ENCODE data around the gene PAK6.

PAK6 gene

DNA sequence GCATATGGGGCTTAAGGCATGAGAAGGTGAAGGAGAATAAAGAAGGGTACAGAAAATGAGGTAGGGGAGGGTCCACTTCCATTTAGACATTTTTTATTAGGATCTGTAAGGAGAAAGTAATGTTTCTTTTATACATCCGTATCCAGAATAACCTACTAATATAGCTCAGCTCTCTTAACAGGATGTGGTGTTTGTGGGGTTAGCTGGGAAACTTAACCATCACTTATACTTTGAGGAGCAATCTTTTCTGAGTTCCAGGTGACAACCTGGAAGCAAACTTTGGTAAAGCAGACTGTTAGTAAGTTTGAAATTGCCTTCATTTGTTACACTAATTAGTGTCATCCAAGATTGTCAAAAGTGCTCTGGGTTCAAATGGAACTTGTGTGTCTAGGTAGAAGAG lies 41.4 kb upstream of the PAK6 start:
- Histone ChIP-seq H2AFZ (ENCODE audit: low read length) (no peak overlapping the region), H3K9ac (ENCODE audit: low read depth, low read length, poor library complexity, severe bottlenecking) (no peak overlapping the region), H3K27me3 (ENCODE audit: insufficient read depth, low read length, poor library complexity, severe bottlenecking) (no peaks in the 10 kb centered on the region), H3K9me2 (replicated peaks; ENCODE audit: low read depth, low read length) (no peaks in the 10 kb centered on the region), H3K4me1 (ENCODE audit: insufficient read depth, low read length, poor library complexity, severe bottlenecking) (peaks cover 6% of the 10 kb centered on the region), H3K36me3 (ENCODE audit: insufficient read depth, low read length) (peaks cover 92% of the 10 kb centered on the region), H3K79me2 (ENCODE audit: insufficient read depth, low read length) (peaks cover 44% of the 10 kb centered on the region), H4K20me1 (ENCODE audit: insufficient read depth, low read length, poor library complexity, severe bottlenecking) (peaks cover 6% of the 10 kb centered on the region), H3F3A (ENCODE audit: low read depth) (no peaks in the 10 kb centered on the region), H3K9me3 (ENCODE audit: insufficient read depth, low read depth, low read length) (no peaks in the 10 kb centered on the region), H3K4me3 (ENCODE audit: low read length, poor library complexity, severe bottlenecking) (no peak overlapping the region), H3K4me2 (ENCODE audit: low read depth, low read length, poor library complexity, severe bottlenecking) (no peak overlapping the region)
- no peak for TF ChIP-seq EZH2phosphoT487 (IDR thresholded peaks at IDR 0.05; ENCODE audit: borderline replicate concordance)
- TF ChIP-seq CTCF (conservative IDR thresholded peaks at IDR 0.05; ENCODE audit: low read length) = no peak

DNA sequence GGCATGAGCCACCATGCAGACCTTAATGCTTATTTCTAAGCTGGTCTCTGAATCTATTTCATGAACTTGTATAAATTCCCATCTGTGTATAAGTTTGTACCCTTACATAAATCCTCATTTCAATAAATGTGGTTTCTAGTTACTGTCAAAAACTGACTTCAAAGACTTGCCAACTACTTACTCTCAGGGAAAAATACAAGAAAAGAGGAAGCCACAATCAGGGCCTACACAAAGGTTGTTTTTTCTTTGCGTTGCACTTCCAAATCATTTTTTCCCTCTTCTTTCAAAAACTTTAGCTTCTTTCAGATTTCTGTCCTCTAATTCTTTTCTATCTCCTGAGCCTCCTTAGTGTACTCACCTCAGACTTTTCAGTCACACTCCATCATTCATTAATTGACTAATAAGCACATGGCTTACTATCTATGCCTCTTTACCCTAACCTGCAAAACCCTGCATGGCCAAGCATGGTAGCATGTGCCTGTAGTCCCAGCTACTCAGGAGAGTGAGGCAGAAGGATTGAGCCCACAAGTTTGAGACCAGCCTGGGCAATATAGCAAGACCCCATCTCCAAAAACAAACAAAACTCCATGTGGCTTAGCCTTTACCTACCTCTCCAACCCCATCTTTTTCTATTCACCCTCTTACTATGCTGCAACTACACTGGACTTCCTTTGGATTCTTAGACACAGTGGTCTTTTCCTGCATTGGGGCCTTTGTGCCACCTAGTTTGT lies 40.3 kb upstream of the PAK6 start:
- peaks cover 6% of the 10 kb centered on the region for H3K4me1 ChIP-seq (ENCODE audit: insufficient read depth, low read length, poor library complexity, severe bottlenecking)
- TF ChIP-seq CTCF (conservative IDR thresholded peaks at IDR 0.05; ENCODE audit: low read length) (no peak), EZH2phosphoT487 (IDR thresholded peaks at IDR 0.05; ENCODE audit: borderline replicate concordance) (no peak)

DNA sequence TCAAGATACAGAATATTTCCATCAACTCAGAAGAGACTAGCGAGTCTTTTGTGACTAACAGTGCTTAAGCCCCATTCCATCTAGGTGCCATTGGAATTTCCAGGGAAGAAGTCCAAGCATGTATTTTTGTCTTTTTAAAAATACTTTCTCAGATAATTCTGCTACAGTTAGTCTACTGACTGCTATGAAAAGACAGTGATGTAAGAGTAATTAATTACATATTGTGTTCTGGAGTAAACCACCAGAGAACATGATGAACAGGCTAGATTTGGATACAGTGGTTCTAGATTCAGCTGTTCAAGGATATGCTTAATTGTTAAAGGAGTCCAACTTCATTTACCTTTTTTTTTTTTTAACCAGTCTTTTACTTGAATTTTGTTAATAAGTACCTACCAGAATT lies 34.8 kb upstream of the PAK6 start:
- Histone ChIP-seq H3F3A (ENCODE audit: low read depth) (no peaks in the 10 kb centered on the region), H3K4me3 (ENCODE audit: low read length, poor library complexity, severe bottlenecking) (no peak overlapping the region), H3K27me3 (ENCODE audit: insufficient read depth, low read length, poor library complexity, severe bottlenecking) (no peaks in the 10 kb centered on the region), H3K9me2 (replicated peaks; ENCODE audit: low read depth, low read length) (no peaks in the 10 kb centered on the region), H4K20me1 (ENCODE audit: insufficient read depth, low read length, poor library complexity, severe bottlenecking) (no peaks in the 10 kb centered on the region), H3K4me1 (ENCODE audit: insufficient read depth, low read length, poor library complexity, severe bottlenecking) (no peaks in the 10 kb centered on the region), H3K36me3 (ENCODE audit: insufficient read depth, low read length) (peaks cover 81% of the 10 kb centered on the region), H3K4me2 (ENCODE audit: low read depth, low read length, poor library complexity, severe bottlenecking) (no peak overlapping the region), H3K9ac (ENCODE audit: low read depth, low read length, poor library complexity, severe bottlenecking) (no peak overlapping the region), H2AFZ (ENCODE audit: low read length) (no peak overlapping the region), H3K9me3 (ENCODE audit: insufficient read depth, low read depth, low read length) (no peaks in the 10 kb centered on the region), H3K79me2 (ENCODE audit: insufficient read depth, low read length) (no peaks in the 10 kb centered on the region)
- TF ChIP-seq CTCF (conservative IDR thresholded peaks at IDR 0.05; ENCODE audit: low read length) = no peak
- TF ChIP-seq EZH2phosphoT487 (IDR thresholded peaks at IDR 0.05; ENCODE audit: borderline replicate concordance) = no peak

More for the DNA sequence above, 40.3 kb upstream of the PAK6 start:
- no peak overlapping the region for H3K4me2 ChIP-seq (ENCODE audit: low read depth, low read length, poor library complexity, severe bottlenecking)
- peaks cover 92% of the 10 kb centered on the region for H3K36me3 ChIP-seq (ENCODE audit: insufficient read depth, low read length)
- no peaks in the 10 kb centered on the region for H3K9me3 ChIP-seq (ENCODE audit: insufficient read depth, low read depth, low read length)
- H3K9me2 ChIP-seq (replicated peaks; ENCODE audit: low read depth, low read length) = no peaks in the 10 kb centered on the region
- H3F3A ChIP-seq (ENCODE audit: low read depth) = no peaks in the 10 kb centered on the region
- H3K27me3 ChIP-seq (ENCODE audit: insufficient read depth, low read length, poor library complexity, severe bottlenecking) = no peaks in the 10 kb centered on the region
- H2AFZ ChIP-seq (ENCODE audit: low read length) = no peak overlapping the region
- no peak overlapping the region for H3K9ac ChIP-seq (ENCODE audit: low read depth, low read length, poor library complexity, severe bottlenecking)
- H4K20me1 ChIP-seq (ENCODE audit: insufficient read depth, low read length, poor library complexity, severe bottlenecking) = peaks cover 6% of the 10 kb centered on the region
- H3K4me3 ChIP-seq (ENCODE audit: low read length, poor library complexity, severe bottlenecking) = no peak overlapping the region
- H3K79me2 ChIP-seq (ENCODE audit: insufficient read depth, low read length) = peaks cover 34% of the 10 kb centered on the region

Data from Loucy (cell line).